ENCODE data around the gene CCDC60.

CCDC60 gene

DNA sequence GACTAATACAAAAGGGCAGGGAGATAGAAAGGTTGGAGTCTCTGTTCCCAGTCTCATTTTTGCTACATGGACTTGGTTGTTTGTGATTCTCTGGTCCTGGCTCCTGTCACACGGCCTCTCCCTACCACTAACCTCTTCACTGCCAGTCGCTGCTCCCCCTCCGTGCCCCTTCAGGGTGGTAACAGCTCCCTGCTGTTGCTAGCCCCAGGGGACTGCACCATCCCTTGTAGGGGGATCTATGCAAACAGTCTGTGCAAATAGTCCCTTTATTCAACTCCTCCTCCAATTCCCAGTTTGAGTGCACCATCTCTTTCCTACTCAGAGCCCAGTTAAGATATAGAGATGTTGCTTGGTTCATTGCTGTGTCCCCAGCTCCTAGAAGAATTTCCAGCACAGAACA lies 51.1 kb downstream of the CCDC60 start:
- no peak for DNase-seq

DNA sequence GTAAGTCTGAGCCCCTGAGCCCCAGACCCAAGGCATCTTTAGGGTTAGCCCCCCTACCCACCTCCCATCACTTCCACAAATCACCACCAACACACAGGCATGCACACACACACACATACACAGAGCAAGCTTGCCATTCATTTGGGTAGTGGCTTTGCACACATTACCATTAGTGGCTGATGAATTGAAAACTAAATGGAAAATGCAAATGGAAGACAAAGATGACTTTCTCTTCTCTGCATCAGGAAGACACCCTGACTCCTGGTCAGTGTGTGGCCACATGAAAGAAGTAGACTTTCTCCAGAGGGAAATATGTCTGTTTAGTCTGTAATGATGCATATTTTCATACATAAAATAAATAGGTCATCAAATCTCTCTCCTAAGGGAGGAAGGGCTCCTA lies 55.2 kb downstream of the CCDC60 start:
- DNase-seq: no peak

DNA sequence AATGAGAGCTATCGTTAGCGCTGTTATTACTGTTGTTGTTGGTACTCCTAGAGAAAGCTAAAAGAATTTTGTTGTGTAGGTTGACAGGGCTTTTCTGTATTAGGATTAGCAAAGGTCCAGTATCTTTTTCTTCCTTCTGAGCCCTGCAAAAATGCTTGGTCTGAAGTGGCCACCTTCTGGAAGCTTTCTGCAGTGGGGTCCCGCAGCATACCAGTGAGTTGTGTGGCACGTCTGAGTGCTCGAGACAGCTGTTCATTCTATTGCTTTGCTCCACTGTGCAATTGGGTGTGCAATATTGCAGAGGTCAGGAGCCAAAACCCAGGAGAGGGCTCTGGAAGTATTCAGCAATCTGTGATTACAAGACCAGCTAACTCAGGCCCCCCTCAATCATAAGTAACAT lies 57.1 kb downstream of the CCDC60 start:
- DNase-seq: no peak

DNA sequence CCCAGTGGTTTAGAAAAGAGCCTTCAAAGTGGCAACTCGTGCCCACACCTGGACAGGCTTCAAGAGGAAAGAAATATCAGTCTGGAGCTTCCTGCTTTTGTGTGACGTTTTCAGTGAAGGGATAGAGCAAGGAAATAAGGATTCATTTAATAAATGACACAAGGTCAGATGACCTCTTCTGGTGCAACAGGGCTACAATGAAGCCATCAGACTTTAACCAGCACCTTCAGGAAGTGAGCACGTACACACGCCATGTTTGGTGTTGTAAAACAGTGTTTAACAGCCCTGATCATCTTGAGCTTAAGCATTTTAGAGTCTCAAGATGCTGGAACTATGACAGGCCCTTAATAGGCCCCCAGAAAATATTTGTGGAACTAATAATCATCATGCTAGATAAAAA lies 59.1 kb downstream of the CCDC60 start:
- DNase-seq: no peak

DNA sequence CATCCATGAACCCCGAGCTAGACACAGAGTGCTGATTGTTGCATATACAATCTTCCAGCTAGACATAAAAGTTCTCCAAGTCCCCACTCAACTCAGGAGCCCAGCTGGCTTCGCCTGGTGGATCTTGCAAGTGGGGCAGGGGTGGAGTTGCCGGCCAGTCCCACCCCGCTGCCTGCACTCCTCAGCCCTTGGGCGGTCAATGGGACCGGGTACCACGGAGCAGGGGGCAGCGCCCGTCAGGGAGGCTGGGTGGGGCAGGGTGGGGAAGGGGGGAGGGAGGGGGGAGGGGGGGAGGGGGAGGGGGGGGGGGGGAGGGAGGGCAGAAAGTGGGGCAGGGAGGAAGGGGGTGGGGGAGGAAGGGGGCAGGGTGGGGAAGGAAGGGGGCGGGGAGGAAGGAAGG lies 63.0 kb downstream of the CCDC60 start:
- DNase-seq: no peak

DNA sequence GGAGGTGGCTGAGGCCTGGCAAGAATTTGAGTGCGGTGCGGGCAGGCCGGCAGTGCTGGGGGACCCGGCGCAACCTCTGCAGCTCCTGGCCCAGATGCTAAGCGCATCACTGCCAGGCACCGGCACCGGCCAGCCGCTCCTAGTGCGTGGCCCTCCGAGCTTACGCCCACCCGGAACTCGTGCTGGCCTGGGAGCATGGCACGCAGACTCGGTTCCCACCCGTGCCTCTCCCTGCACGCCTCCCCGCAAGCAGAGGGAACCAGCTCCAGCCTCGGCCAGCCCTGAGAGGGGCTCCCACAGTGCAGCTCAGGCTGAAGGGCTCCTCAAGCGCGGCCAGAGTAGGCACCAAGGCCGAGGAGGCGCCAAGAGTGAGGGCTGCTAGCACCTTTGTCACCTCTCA lies 63.7 kb downstream of the CCDC60 start:
- no peak for DNase-seq

DNA sequence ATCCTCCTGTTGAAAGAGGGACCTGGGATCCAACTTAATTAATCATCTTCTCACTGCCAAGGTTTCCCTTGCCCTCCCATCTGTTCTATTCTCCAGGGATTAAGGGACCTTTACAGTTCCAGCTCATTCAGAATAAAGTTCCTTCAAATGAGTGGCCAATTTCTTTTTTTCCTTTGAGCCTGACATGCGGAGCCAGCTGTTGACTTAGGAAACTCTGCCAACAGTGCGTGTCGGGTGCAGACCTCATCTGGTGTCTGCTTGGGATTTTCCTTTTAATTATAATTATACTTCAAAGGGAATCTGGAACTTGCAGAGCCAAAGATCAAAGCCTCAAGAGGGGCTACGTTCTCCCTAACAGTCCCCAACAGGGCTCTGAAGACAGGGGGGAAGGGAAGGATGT lies 64.8 kb downstream of the CCDC60 start:
- no peak for DNase-seq

DNA sequence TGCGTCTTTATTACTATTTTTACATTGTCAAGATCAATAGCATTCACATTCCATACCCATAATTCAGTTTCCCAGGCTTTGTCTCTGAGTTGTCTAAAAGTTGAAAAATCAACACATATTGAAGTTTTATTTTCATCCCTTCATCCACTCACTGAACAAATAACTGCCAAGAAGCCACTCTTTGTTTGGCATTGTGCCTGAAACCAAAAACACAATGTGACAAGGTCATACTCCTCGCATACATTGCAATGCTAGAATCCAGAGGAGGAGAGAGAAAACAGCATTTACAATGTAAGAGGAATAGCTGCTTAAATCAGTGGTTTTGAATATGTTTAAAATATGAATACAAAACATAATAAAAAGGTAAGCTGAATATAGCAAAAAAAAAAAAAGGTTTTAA lies 71.8 kb downstream of the CCDC60 start:
- DNase-seq: no peak

DNA sequence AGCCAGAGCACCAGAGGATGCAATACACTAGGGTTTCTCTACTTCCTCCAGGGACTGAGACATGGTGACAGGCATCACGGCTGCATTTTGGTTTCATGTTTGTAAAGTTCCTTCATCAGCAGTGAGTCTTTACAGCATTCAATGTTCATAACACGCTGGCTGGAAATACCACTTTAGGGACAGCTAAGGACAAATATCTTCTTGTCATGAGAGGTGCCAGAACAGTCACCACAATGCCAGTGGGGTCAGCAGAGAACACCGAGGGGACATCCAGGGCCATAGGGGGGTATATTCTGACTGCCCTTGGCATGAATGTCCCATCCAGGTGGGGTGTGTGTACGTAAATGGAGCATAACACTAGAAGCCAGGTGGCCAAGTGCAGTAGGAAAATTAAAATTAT lies 72.3 kb downstream of the CCDC60 start:
- DNase-seq: no peak

DNA sequence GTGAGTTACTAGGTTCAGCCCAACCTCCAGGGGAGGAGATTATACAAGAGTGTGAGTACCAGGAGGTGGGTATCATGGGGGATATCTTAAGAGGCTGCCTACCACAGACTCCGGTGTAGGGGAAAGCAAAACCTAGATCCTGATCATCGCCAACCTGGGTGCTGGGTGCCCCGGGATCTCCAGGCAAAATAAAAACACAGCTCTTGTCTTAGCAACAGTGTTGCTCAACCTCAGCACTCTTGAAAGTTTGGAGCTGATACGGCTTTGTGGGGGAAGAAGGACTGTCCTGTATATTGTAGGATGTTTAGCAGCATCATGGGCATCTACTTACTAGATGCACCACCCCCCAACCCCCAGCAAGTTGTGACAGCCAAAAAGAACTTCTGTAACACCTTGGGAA lies 74.5 kb downstream of the CCDC60 start:
- no peak for DNase-seq

DNA sequence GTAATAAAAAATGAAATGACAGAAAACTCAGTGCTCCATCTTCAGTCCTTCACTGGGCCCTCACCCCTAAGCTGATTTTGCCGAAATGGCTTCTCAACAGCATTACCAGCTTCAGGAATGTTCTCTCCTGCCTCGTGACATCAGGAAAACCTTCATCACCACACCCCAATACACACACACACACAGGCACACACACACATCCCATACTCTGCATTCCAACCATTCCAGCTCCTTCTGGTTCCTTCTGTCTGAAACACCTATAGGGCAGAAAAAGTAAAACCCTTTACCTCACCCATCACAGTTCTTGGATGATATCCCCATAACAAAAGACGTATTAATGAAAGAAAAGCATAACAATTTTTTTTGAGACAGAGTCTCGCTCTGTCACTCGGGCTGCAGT lies 75.9 kb downstream of the CCDC60 start:
- no peak for DNase-seq

DNA sequence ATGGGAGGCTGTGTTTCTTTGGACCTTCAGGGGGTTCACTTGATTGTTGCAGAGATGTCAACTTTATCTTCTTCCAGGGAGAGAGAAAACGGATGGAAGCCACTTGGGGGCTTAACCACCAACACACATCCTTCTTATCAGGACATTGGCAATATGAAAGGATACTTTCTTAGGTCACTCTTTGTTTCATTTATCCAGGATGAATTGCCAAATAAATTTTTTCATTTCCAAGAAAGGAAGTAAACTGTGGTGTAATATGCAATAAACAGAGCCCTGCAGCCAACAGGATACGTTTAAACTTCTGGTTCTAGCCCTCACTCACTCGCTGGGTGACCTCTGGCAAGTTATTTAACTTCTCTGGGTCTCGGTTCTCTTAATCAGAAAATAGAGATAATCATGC lies 77.8 kb downstream of the CCDC60 start:
- DNase-seq: no peak

DNA sequence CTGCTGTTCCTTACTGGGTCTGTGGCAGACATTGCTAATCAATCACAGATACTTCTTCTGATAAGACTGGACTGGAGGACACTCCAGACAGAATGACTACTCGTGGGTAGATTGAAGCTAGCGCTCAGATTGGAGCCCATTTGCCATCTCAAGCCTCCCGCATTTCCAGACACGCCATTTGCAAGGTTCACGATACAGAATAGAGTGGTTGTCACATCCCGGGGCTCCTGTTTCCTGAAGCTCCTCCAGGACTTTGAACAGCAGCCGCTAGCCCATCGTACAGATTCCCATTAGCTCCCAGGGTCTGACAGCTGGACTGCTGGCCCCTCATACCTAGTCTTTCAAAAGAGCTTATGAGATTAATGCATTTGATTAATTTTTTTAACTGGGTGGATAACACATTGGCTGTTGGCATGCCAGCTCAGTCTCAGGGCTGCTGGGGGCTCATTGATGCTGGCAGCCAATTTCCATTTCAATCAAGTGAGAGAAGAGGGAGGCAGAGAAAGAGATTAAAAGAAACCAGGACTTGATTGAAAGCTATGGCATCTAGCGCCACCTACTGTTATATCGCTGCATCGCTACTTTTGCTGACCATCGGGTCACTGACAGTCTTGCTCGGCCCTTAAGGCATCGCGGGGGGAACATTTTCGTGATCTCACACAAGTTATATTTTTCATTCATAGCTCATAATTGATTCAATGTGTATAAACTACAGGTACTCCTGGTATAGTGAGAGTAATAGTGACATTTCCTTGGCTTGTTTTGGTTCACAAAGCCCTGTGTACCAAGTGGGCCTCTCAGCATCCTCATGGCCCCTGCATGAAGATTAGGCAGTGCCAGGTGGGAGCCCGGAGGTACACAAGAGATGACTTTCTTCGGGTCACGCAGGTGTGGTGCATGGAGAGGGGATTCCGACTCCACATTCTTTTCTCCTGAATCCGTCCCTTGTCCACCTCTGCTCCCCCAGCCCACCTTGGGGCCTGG lies 78.6 kb downstream of the CCDC60 start:
- DNase-seq: peak; percentile 55

DNA sequence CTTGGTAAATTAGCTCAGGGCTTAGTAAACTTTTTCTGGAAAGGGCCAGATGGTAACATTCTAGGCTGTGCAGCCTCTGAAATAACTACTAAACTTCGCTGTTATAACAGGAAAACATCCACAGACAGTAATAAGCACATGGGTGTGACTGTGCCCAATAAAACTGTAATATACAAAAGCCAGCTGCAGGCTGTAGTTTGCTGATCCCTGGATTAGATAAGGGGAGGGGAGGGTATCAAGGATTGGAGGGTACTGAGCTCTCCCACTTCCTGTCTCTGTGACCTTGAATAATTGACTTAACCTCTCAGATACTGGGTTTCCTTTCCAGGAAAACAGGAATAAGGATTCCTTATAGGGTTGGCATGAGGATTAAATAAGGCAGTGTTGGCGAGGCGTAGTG lies 81.2 kb downstream of the CCDC60 start:
- DNase-seq: no peak

DNA sequence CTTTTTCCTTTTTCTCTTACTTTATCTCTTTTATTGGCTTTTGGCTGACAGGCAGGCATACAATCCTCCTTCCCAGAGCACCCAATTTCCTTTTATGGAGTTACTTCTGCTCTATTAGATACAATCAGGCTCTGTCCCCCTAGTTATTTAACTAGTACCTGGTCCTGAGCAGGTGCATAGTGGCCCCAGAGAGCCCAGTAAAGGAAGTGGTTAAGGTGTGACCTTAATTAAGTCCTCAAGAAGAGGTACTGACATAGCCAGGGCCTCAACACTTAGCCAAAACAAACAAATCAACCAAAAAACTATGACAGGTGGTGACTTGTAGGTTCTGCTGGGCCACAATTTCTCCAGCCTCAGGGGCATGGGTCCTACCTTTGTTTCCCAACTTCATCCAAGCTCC lies 82.9 kb downstream of the CCDC60 start:
- no peak for DNase-seq

DNA sequence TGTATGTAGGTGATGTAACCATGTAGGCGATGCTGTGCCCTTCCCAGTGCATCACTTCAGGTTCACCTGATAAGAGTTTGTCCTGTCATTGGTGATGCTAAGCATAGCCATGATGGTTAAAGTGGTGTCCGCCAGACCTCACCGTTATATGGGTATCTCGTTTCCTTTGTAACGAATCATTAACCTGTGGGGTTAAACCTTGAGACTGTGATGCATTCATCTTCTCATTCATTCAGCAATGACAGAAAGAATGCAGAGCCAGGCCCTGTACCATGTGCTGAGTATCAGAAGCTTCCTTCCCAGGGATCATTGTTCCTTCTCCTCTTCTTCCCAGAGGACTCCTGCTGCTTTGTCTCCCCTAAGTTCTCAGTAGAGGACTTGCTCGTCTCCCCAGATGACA lies 84.9 kb downstream of the CCDC60 start:
- no peak for DNase-seq

DNA sequence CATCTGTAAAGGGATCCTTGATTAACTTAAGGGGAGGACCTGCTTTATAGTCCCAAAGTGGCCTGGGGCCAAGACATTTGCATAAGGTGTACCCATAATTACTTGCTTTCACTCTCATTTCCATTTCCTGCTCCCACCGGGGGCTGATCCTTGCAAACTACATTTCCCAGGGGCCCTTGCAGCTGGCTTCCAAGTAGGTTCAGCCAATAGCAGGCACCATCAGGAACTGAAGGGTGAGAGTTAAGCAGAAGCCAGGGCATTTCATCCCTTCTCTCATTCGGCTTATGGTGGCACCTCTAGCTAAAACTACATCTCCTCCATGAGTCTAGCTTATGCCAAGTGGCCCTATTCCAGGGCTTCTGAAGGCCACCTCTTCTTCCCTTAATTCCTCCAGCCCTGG lies 88.8 kb downstream of the CCDC60 start:
- DNase-seq: no peak

DNA sequence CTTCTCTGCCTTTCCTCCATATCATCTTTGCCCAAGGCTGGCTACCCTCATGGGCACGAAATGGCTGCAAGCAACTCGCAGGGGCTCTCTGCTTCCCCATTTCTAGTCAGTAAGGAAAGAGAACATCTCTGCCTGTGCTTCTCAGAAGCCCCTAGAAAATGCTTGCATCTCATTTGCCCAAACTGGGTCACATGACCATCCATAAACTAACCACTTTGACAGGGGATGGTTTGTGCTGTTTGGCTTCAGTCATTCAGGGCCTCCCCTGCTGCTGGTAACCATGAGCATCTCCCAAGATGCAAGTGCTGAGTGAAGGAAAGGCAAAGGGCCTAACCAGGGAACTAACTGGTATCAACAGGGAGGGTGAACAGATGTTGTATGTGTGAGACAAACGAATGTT lies 91.1 kb downstream of the CCDC60 start:
- DNase-seq: no peak

DNA sequence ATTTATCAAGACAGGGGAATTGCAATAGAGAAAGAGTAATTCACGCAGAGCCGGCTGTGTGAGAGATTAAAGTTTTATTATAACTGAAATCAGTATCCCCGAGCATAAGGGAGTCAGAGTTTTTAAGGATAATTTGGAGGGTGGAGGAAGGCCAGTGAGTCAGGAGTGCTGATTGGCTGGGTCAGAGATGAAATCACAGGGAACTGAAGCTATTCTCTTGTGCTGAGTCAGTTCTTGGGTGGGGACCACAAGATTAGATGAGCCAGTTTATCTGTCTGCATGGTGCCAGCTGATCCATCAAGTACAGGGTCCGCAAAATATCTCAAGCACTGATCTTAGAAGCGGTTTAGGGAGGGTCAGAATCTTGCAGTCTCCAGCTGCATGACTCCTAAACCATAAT lies 96.6 kb downstream of the CCDC60 start:
- DNase-seq: no peak

DNA sequence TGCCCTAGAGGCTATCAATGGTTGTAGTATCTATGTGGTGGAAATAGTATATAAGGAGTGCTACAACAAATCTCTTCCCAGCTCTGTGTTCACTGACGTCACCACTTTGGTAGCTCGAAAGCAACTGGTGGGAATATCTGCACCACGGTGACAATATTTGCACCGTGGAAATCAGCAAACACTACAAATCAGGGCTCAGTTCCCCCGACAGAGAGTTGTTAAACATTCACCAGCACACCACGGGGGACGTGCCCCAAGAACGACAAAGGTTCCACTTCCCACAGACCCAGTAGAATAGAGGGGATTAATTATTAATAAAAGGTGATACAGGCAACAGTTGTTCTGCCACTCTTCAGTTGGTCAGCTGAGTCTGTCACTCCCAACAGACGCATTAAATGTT lies 98.4 kb downstream of the CCDC60 start:
- no peak for DNase-seq

DNA sequence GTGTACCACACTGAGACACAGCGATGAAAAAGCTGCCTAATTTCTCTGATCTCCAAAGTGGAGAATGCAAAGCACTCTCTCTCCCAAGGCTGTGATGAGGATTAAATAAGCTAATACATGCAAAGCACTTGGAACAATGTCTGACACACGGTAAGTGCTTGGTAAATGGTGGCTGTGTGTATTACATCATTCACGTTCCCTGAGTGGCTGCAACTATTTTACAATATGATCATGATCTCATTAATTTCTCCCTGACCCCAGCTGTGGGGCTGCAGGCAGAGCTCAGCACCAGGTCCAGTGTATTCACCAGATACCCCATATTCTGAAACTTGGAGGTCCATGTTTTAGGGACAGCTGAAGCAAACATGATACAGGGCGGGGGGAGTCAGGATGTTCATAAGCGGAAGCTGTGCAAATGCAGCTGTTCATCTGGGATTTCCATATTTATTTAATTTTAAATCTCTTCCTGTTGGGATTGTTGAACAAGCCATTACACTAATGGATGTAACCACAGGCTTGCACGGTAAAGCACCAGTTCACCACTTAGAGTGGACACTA lies 106.4 kb downstream of the CCDC60 start:
- DNase-seq: no peak

DNA sequence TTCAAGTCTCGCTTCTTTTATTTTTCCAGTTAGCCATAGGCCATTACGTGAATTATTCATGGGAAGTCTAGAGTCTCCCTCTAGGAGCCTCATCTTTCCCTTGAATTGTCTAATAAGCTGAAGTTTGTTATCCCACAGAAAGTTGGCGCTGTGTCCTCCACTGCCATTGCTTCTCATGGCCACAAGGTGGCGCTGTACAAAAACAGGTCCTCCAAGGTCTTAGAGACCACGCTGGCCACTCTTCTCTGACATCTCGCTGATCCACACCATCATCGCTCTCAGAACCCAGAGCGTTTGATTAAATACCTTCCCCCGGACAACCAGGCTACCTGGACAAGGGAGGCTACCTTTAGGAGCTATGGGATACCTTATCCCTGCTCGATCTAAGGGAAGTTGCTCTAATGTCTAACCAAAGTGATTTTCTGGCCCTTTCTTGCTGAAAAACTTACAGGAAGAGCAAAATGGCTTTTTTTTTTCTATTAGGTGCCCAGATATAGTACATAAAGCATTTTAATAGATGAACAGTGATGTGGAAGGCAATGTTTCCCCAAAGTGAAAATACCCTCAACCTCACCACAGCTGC lies 110.0 kb downstream of the CCDC60 start:
- DNase-seq: no peak

DNA sequence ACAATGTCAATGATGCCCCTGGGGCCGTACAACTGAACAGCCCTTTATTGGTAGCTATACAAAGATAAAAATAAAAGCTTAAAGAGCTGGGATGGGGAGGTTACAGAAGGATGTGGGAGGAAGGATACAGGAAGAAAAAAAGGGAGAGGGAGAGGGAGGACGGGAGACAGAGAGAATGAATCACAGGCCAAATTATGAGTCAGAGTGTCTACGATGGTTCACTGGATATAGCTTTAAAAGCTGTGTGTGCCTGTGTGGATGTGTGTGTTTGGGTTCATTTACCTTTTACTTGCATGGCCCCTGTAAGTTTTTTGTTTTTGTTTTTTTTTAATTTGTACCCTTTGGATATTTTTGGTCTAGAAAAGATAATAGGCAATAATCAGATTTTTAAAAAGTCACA lies 111.9 kb downstream of the CCDC60 start:
- DNase-seq: no peak

DNA sequence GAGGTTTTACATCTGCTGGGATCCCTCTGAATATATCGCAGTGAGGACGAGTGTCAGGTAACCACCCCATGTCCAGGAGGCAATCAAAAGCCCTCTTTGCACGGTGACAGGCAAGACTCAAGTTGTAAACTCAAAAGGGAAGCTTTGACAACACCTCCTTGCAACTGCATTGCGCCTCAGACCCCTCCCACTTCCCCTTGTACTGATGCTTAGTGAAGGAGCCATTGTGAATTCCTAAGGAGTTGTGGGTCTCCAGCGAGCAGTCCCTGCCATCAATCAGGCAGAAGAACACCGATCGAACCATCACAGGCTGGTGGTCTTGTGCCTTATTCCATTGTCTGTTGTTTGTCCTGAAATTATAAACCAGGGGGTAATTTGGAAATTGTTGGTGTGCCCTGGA lies 112.6 kb downstream of the CCDC60 start:
- no peak for DNase-seq
